ENCODE measurements around the gene TENM4. TPM values are rescaled to one million over a fixed set of nuclear protein-coding genes. Genes with fewer than 3 reads are reported as not detected.

Gene TENM4
- total RNA-seq, 1 donor from 2014 or later, result 3.8 TPM

- H3K27me3 Mint-ChIP-seq (ENCODE audit: low read depth), result peaks cover 6% of the 10 kb centered on the region
- DNase-seq (ENCODE audit: low spot score), result no peak
- no peaks in the 10 kb centered on the region for H3K36me3 Mint-ChIP-seq (ENCODE audit: low read depth)
- no peak overlapping the region for H3K4me3 Mint-ChIP-seq (ENCODE audit: unreplicated experiment)
- H3K4me1 Mint-ChIP-seq (ENCODE audit: low read depth), result no peaks in the 10 kb centered on the region
- no peak overlapping the region for H3K27ac Mint-ChIP-seq (ENCODE audit: unreplicated experiment)
- TF ChIP-seq CTCF (IDR thresholded peaks at IDR 0.05), result no peak
- no peaks in the 10 kb centered on the region for H3K9me3 Mint-ChIP-seq (ENCODE audit: low read depth)
These were observed 182.3 kb downstream of the TENM4 start for GRCh38 chr11:79258576-79258975.

- no peaks in the 10 kb centered on the region for H3K4me1 Mint-ChIP-seq (ENCODE audit: low read depth)
- no peak for DNase-seq (ENCODE audit: low spot score)
- H3K36me3 Mint-ChIP-seq (ENCODE audit: low read depth), result no peaks in the 10 kb centered on the region
- peaks cover 6% of the 10 kb centered on the region for H3K27me3 Mint-ChIP-seq (ENCODE audit: low read depth)
- no peak for TF ChIP-seq CTCF (IDR thresholded peaks at IDR 0.05)
- no peak overlapping the region for H3K27ac Mint-ChIP-seq (ENCODE audit: unreplicated experiment)
- H3K9me3 Mint-ChIP-seq (ENCODE audit: low read depth), result no peaks in the 10 kb centered on the region
- H3K4me3 Mint-ChIP-seq (ENCODE audit: unreplicated experiment), result no peak overlapping the region
These were observed 184.9 kb downstream of the TENM4 start for GRCh38 chr11:79255965-79256364.

GRCh38 chr11:79253280-79253679 is 187.6 kb downstream of the TENM4 start:
- no peak for TF ChIP-seq CTCF (IDR thresholded peaks at IDR 0.05)
- Mint-ChIP-seq H3K27ac (ENCODE audit: unreplicated experiment) (no peak overlapping the region), H3K9me3 (ENCODE audit: low read depth) (no peaks in the 10 kb centered on the region), H3K4me1 (ENCODE audit: low read depth) (peaks cover 4% of the 10 kb centered on the region), H3K36me3 (ENCODE audit: low read depth) (no peaks in the 10 kb centered on the region), H3K4me3 (ENCODE audit: unreplicated experiment) (no peak overlapping the region), H3K27me3 (ENCODE audit: low read depth) (peaks cover 6% of the 10 kb centered on the region)
- DNase-seq (ENCODE audit: low spot score), result no peak

- Mint-ChIP-seq H3K4me3 (ENCODE audit: unreplicated experiment) (no peak overlapping the region), H3K27me3 (ENCODE audit: low read depth) (peaks cover under 1% of the 10 kb centered on the region), H3K36me3 (ENCODE audit: low read depth) (no peaks in the 10 kb centered on the region), H3K27ac (ENCODE audit: unreplicated experiment) (no peak overlapping the region), H3K9me3 (ENCODE audit: low read depth) (no peaks in the 10 kb centered on the region), H3K4me1 (ENCODE audit: low read depth) (peaks cover 19% of the 10 kb centered on the region)
- DNase-seq (ENCODE audit: low spot score), result no peak
- no peak for TF ChIP-seq CTCF (IDR thresholded peaks at IDR 0.05)
These were observed 191.4 kb downstream of the TENM4 start for GRCh38 chr11:79249295-79249993.

- peaks cover 2% of the 10 kb centered on the region for H3K36me3 Mint-ChIP-seq (ENCODE audit: low read depth)
- no peak for TF ChIP-seq CTCF (IDR thresholded peaks at IDR 0.05)
- peaks cover 45% of the 10 kb centered on the region for H3K4me1 Mint-ChIP-seq (ENCODE audit: low read depth)
- H3K27ac Mint-ChIP-seq (ENCODE audit: unreplicated experiment), result peak overlapping the region; percentile 93
- peaks cover 4% of the 10 kb centered on the region for H3K9me3 Mint-ChIP-seq (ENCODE audit: low read depth)
- no peaks in the 10 kb centered on the region for H3K27me3 Mint-ChIP-seq (ENCODE audit: low read depth)
- DNase-seq (ENCODE audit: low spot score), result no peak
- no peak overlapping the region for H3K4me3 Mint-ChIP-seq (ENCODE audit: unreplicated experiment)
These were observed 196.0 kb downstream of the TENM4 start for GRCh38 chr11:79244798-79245197.

Data from chondrocyte (in vitro differentiated cells).